Activated CD4-positive, CD25-positive, alpha-beta regulatory T cell treated with anti-CD3 and anti-CD28 coated beads, Interleukin-2, amount 50 U/mL, for 24 hours (primary cell): ENCODE results near the gene NUMB.
A peak's percentile ranks its signal among the peaks of the same experiment; 100 is the strongest.
"Not testable (repeated sequence)": the region's sequence is repeated elsewhere in the genome, so short reads cannot be mapped to it uniquely, and the experiment has no call there.

Experiments used
- ATAC-seq, 2 donors: fragments of 150-1000 bp; cut with Tn5 transposase; one replicate each; pipeline ENCODE4 v1.10.0; 2021; ENCODE audit warnings: mild to moderate bottlenecking in 1 of 2, moderate library complexity in 1 of 2

NUMB gene

GRCh38 chr14:73418227-73418626 lies 40.1 kb downstream of the NUMB start:
- ATAC-seq: no peak

DNA sequence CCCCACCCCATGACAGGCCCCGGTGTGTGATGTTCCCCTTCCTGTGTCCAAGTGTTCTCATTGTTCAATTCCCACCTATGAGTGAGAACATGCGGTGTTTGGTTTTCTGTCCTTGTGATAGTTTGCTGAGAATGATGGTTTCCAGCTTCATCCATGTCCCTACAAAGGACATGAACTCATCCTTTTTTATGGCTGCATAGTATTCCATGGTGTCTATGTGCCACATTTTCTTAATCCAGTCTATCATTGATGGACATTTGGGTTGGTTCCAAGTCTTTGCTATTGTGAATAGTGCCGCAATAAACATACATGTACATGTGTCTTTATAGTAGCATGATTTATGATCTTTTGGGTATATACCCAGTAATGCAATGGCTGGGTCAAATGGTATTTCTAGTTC lies 52.1 kb downstream of the NUMB start:
- not testable (repeated sequence) for ATAC-seq

- ATAC-seq: no peak
Observed at GRCh38 chr14:73403181-73403752, 55.1 kb downstream of the NUMB start.

DNA sequence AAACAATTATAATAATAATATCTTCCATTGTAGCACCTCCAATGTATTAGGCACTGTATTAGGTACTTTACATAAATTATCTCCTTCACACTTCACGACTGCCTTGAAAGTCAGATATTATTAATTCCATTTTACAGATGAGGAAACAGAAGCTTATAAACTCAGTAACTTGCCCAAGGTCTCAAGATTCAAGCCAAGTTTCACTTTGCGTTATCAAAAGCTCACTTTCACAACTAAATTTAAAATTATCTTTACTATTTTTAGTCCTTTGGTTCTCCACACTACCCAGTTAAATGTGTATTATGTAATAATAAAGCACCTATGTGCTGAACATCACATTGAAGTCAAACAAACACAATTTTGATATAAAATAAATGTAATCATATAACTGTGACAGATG lies 55.8 kb downstream of the NUMB start:
- ATAC-seq: no peak

GRCh38 chr14:73397810-73398209 lies 60.5 kb downstream of the NUMB start:
- ATAC-seq: no peak

DNA sequence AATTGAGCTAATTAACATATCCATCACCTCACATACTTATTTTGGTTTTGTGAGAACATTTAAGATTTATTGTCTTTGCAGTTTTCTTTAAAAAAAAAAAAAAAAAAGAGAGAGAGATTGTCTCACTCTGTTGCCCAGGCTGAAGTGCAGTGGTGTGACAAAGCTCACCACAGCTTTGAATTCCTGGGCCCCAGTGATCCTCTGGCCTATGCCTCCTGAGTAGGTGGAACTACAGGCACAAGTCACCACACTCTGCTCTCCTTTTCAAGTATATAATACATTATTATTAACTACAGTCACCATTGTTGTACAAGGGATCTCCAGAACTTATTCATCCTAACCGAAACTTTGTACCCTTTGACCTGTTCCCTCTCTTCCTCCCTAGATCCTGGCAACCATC lies 64.0 kb downstream of the NUMB start:
- no peak for ATAC-seq

DNA sequence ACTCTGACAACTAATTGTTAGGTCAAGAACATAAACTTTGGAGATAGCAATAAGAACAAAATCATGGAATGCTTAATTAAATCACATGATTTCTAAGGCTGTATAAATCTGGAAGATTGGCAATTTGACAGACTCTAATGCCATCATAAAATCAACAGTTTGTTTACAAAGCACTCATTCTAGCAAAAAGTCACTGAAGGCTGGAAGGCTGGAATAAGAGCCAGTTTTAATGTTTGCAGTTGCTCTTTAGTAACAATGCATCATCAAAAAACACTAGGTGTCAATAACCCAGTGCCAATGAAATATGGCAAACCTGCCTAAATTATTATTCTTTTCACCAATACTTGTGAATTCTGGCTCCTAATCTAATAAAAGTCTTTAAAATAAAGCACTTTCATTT lies 65.0 kb downstream of the NUMB start:
- no peak for ATAC-seq

- ATAC-seq: peak; percentile 82 to 95
Observed at GRCh38 chr14:73392329-73393257, 65.8 kb downstream of the NUMB start.

- ATAC-seq: not testable (repeated sequence)
Observed at GRCh38 chr14:73387860-73388259, 70.5 kb downstream of the NUMB start.

GRCh38 chr14:73386342-73386741 lies 72.0 kb downstream of the NUMB start:
- ATAC-seq: no peak

- ATAC-seq: not testable (repeated sequence)
Observed at GRCh38 chr14:73385021-73385420, 73.3 kb downstream of the NUMB start.

DNA sequence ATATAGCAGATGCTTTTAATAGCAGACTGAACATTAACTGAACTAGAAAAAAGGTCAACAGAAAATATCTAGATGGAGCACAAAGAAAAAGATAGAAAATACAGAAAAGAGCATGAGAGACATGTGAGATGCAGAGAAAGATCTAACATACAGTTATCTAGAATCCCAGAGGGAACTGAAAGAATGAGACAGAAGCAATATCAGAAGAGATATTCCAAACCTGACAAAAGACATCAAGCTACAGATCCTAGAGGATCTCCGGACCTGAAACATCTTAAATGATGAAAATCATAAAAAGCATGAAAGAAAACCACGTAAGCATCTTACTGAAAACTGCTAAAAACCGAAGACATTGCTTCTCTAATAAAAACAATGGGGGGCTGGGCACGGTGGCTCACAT lies 75.0 kb downstream of the NUMB start:
- ATAC-seq: no peak

GRCh38 chr14:73381380-73382013 lies 76.8 kb downstream of the NUMB start:
- no peak for ATAC-seq

GRCh38 chr14:73376585-73376984 lies 81.8 kb downstream of the NUMB start:
- no peak for ATAC-seq

GRCh38 chr14:73375861-73376260 lies 82.5 kb downstream of the NUMB start:
- no peak for ATAC-seq

DNA sequence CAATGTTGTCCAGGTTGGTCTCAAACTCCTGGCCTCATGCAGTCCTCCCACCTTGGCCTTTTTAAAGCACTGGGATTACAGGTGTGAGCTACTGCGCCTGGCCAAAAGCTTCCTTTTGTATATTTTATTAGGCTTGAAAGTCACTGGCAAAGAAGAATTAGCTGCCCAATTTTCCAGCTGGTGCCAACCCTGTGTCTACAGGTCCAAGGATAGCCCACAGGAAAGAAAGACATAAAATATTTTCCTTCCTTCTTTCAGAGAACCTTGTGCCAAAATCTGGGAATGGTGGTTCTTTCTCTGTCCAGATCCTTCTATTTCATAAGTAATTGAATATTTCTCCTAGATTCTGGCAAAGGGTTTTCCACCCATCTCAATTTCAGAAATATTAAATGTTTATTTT lies 84.1 kb downstream of the NUMB start:
- ATAC-seq: no peak

- peak; percentile 13 to 62 for ATAC-seq
Observed at GRCh38 chr14:73372529-73372928, 85.8 kb downstream of the NUMB start.

- no peak for ATAC-seq
Observed at GRCh38 chr14:73370561-73370960, 87.8 kb downstream of the NUMB start.

GRCh38 chr14:73369428-73369827 lies 88.9 kb downstream of the NUMB start:
- no peak for ATAC-seq

- no peak for ATAC-seq
Observed at GRCh38 chr14:73368616-73369015, 89.7 kb downstream of the NUMB start.

DNA sequence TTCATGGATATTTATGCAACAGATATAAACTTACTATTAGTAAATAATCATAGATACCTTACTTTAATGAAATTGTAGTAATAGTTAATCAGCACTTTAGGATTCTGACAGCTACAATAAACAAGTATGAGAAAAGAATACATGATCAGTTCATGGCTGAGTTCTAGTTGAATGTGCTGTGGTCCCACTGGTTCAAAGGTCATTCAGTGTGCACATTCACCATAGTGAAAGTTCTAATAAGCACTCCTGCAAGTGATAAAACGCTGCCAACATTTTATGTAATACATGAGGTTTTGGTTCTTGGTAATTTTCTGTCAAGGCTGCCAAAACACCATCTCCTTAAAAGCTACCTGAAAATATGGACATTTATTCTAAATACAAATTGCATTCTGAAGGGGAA lies 92.6 kb downstream of the NUMB start:
- no peak for ATAC-seq

DNA sequence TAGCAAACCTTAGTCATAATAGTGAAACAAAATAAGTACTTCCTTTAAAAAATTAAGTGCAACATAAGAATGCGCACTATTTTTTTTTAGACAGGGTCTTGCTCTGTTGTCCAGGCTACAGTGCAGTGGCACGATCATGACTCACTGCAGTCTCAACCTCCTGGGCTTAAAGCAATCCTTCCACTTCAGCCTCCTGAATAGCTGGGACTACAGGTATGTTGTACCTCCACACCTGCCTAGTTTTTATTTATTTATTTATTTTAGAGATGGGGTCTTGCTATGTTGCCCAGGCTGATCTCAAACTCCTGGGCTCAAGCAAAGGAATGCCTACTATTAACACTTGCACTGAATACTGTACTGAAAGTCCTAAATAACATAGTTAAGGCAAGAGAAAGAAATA lies 93.8 kb downstream of the NUMB start:
- no peak for ATAC-seq

- no peak for ATAC-seq
Observed at GRCh38 chr14:73359445-73359844, 98.9 kb downstream of the NUMB start.

- ATAC-seq: no peak
Observed at GRCh38 chr14:73358187-73358586, 100.2 kb downstream of the NUMB start.
